Karpas-422 (cell line): ENCODE data around the gene MAP4. TPM values are rescaled to one million over a fixed set of nuclear protein-coding genes. Genes with fewer than 3 reads are reported as not detected.

ENCODE experiments used
- DNase-seq: peaks from one replicate; pipeline ENCODE4 v3.0.0-alpha.2; 2015
- H2AFZ ChIP-seq: fragments of 200-600 bp; sonication (generic); 2 replicates; pipeline ENCODE4 v1.6.1; 2014; ENCODE audit warnings: antibody characterized with exemption, low read length, mixed read lengths
- H3K27ac ChIP-seq: fragments of 200-600 bp; sonication (generic); 2 replicates; pipeline ENCODE4 v1.5.1; 2014; ENCODE audit warnings: mild to moderate bottlenecking, low read length, moderate library complexity
- H3K27me3 ChIP-seq: fragments of 200-600 bp; sonication (generic); 2 replicates; pipeline ENCODE4 v1.6.1; 2014; ENCODE audit warnings: low read length, mixed read lengths
- H3K36me3 ChIP-seq: fragments of 200-600 bp; sonication (generic); 2 replicates; pipeline ENCODE4 v1.6.1; 2014; ENCODE audit warnings: low read length, mixed read lengths; ENCODE audit not compliant: insufficient read depth
- H3K4me1 ChIP-seq: fragments of 200-600 bp; sonication (generic); 2 replicates; pipeline ENCODE4 v1.6.1; 2014; ENCODE audit warnings: mild to moderate bottlenecking, low read length, mixed read lengths
- H3K4me2 ChIP-seq: fragments of 200-600 bp; sonication (generic); 2 replicates; pipeline ENCODE4 v1.6.1; 2014; ENCODE audit warnings: low read length, low read depth, mild to moderate bottlenecking; ENCODE audit not compliant: poor library complexity, severe bottlenecking
- H3K4me3 ChIP-seq: fragments of 200-600 bp; sonication (generic); 2 replicates; pipeline ENCODE4 v1.5.1; 2014; ENCODE audit warnings: mild to moderate bottlenecking, antibody characterized with exemption, low read length, mixed read lengths
- H3K79me2 ChIP-seq: fragments of 200-600 bp; sonication (generic); 2 replicates; pipeline ENCODE4 v1.6.1; 2014; ENCODE audit warnings: mild to moderate bottlenecking, low read length, mixed read lengths
- H3K9ac ChIP-seq: fragments of 200-600 bp; sonication (generic); 2 replicates; pipeline ENCODE4 v1.6.0; 2014; ENCODE audit warnings: low read length
- H3K9me2 ChIP-seq: fragments of 200-600 bp; sonication (generic), shearing (Covaris generic); replicated peaks from 2 replicates; pipeline ENCODE4 v1.6.0; 2014; ENCODE audit warnings: mild to moderate bottlenecking, low read length, moderate library complexity; ENCODE audit not compliant: insufficient read depth
- H3K9me3 ChIP-seq: fragments of 300-700, 200-600 bp; sonication (generic); 2 replicates; pipeline ENCODE4 v1.6.1; 2014; ENCODE audit warnings: low read length, mixed read lengths
- H4K20me1 ChIP-seq: fragments of 200-600 bp; sonication (generic); 2 replicates; pipeline ENCODE4 v1.6.1; 2014; ENCODE audit warnings: mild to moderate bottlenecking, antibody characterized with exemption, low read length, low read depth; ENCODE audit not compliant: insufficient read depth
- total RNA-seq: library from RNA; depleted of rRNA; stranded (reverse); fragments of >200 nt; shearing (Covaris generic); gene quantifications from 2 replicates; pipeline ENCODE4 v1.2.3, GENCODE V29; 2014; ENCODE audit warnings: low replicate concordance

MAP4 gene
- total RNA-seq, 1 experiment from 2014 or later = 45.6 TPM

DNA sequence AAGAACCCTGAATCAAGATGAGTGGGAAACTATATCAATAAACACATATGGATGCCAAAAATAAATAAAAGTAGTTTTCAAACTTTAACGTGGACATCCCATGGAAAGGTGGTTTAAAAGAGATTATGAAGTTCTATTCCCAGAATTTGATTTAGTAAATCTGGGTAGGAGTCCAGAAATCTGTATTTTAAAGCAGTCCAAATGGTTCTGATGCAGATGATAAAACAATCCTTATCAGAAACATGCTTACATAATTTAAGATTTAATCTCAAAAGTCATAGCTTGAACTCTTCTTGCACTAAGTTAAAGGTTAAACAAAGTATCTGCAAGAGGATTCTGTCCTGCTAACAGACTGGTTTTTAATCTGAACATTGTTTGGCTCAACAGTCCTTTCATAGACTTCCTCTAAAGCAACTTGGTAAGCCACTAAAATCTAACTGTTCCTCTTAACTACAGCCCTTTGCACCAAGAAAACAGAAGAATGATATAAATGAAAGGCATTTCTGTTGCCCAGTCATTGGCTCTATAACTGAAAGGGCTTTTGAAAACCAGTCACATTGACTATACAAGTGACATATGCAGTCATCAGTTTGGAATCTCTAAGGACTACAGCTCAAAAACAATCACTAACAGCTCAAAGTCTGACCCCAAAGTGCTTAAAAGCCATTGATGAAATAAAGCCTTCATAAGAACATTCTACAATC, 23.4 kb upstream of the MAP4 start:
- Histone ChIP-seq H3K36me3 (no peaks in the 10 kb centered on the region), H4K20me1 (no peaks in the 10 kb centered on the region), H3K4me2 (no peak overlapping the region), H3K4me1 (no peaks in the 10 kb centered on the region), H3K4me3 (no peak overlapping the region), H3K9me3 (no peaks in the 10 kb centered on the region), H3K27me3 (no peaks in the 10 kb centered on the region), H3K27ac (no peak overlapping the region), H3K9ac (no peak overlapping the region), H2AFZ (no peak overlapping the region), H3K9me2 (no peaks in the 10 kb centered on the region), H3K79me2 (peaks cover 86% of the 10 kb centered on the region)
- DNase-seq = no peak

GRCh38 chr3:48038971-48039481, 22.8 kb upstream of the MAP4 start:
- Histone ChIP-seq H2AFZ (no peak overlapping the region), H3K27ac (no peak overlapping the region), H3K79me2 (peaks cover 92% of the 10 kb centered on the region), H3K9me3 (no peaks in the 10 kb centered on the region), H3K36me3 (no peaks in the 10 kb centered on the region), H3K4me1 (no peaks in the 10 kb centered on the region), H3K27me3 (no peaks in the 10 kb centered on the region), H3K9me2 (no peaks in the 10 kb centered on the region), H3K9ac (no peak overlapping the region), H3K4me3 (no peak overlapping the region), H3K4me2 (no peak overlapping the region), H4K20me1 (no peaks in the 10 kb centered on the region)
- no peak for DNase-seq

GRCh38 chr3:48034000-48034516, 17.8 kb upstream of the MAP4 start:
- Histone ChIP-seq H3K9ac (no peak overlapping the region), H3K79me2 (peaks cover 96% of the 10 kb centered on the region), H2AFZ (no peak overlapping the region), H3K27me3 (no peaks in the 10 kb centered on the region), H3K4me3 (no peak overlapping the region), H3K36me3 (no peaks in the 10 kb centered on the region), H3K9me3 (no peaks in the 10 kb centered on the region), H3K4me1 (no peaks in the 10 kb centered on the region), H3K27ac (no peak overlapping the region), H4K20me1 (no peaks in the 10 kb centered on the region), H3K4me2 (no peak overlapping the region), H3K9me2 (no peaks in the 10 kb centered on the region)
- no peak for DNase-seq

DNA sequence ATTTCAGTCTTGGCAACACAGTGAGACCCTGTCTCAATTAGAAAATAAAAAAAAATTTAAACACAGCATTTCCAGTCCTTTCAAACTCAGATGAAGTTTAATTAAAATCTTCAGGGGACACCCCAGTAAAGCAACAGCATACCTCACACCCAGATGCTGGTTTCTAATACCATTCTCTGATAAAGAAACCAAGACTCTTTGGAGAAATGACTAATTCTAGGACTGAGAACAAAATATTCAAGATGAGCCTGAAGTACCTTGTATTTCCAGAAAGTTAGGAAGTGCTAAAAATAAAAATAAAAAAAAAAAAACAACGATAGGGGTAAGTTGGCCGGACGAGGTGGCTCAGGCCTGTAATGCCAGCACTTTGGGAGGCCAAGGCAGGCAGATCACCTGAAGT, 14.0 kb upstream of the MAP4 start:
- Histone ChIP-seq H3K27ac (no peak overlapping the region), H2AFZ (no peak overlapping the region), H3K79me2 (peaks cover 94% of the 10 kb centered on the region), H4K20me1 (no peaks in the 10 kb centered on the region), H3K36me3 (no peaks in the 10 kb centered on the region), H3K4me1 (0 out of 2 replicates have a peak, but pooled peaks cover 3% of the 10 kb centered on the region), H3K9ac (no peak overlapping the region), H3K9me2 (no peaks in the 10 kb centered on the region), H3K4me3 (no peak overlapping the region), H3K27me3 (no peaks in the 10 kb centered on the region), H3K4me2 (no peak overlapping the region), H3K9me3 (no peaks in the 10 kb centered on the region)
- no peak for DNase-seq

DNA sequence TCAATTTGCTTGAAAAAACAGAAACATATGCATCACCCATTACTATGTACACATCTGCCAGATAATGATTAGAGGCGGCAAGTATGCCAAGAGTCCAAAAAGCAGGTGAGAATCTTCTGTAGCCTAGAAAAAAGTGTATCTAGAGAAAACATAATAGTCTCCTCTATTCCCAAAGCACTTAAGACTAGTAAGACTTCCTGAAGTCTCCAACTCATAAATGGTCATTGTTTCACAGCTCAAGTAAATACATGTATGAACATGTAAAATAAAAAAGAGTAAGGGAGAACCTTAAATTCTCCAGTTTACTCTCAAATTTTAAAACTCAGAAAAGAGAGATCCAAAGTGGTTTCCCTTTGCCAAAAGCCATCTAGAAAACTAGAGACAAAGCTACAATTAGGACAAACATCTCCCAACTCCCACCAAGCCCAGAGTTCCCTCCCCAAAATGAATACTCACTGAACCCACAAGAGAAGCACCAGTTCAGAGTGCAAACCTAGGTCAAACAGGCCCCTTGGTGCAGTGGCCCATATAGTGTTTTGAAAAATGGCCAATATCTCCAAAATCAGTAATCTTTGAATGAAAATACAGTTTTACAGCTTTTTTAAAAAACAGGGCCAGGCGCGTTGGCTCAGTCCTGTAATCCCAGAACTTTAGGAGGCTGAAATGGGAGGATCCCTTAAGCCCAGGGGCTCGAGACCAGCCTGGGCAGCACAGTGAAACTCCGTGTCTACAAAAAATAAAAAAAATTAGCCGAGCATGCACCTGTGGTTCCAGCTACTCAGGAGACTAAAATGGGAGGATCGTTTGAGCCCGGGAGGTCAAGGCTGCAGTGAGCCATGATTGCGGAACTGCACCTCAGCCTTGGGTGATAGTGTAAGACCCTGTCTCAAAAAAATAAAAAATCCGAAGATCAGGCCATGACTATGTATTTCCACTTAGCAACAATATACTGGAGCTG, 11.0 kb upstream of the MAP4 start:
- H3K4me2 ChIP-seq = no peak overlapping the region
- H3K27me3 ChIP-seq = no peaks in the 10 kb centered on the region
- DNase-seq = no peak
- no peaks in the 10 kb centered on the region for H3K9me2 ChIP-seq
- H3K9me3 ChIP-seq = no peaks in the 10 kb centered on the region
- H3K79me2 ChIP-seq = peaks cover 92% of the 10 kb centered on the region
- H3K27ac ChIP-seq = no peak overlapping the region
- no peak overlapping the region for H3K9ac ChIP-seq
- 0 out of 2 replicates have a peak, but pooled peaks cover 3% of the 10 kb centered on the region for H3K4me1 ChIP-seq
- H3K4me3 ChIP-seq = no peak overlapping the region
- H2AFZ ChIP-seq = no peak overlapping the region
- no peaks in the 10 kb centered on the region for H4K20me1 ChIP-seq
- no peaks in the 10 kb centered on the region for H3K36me3 ChIP-seq

- Histone ChIP-seq H3K4me3 (no peak overlapping the region), H3K9me3 (no peaks in the 10 kb centered on the region), H3K79me2 (peaks cover 92% of the 10 kb centered on the region), H3K9me2 (no peaks in the 10 kb centered on the region), H3K27me3 (no peaks in the 10 kb centered on the region), H3K4me2 (no peak overlapping the region), H4K20me1 (no peaks in the 10 kb centered on the region), H3K9ac (no peak overlapping the region), H3K27ac (no peak overlapping the region), H2AFZ (no peak overlapping the region), H3K4me1 (0 out of 2 replicates have a peak, but pooled peaks cover 3% of the 10 kb centered on the region), H3K36me3 (no peaks in the 10 kb centered on the region)
- DNase-seq = no peak
Measured at GRCh38 chr3:48026098-48026497, 9.9 kb upstream of the MAP4 start.

- H3K79me2 ChIP-seq = peaks cover 95% of the 10 kb centered on the region
- DNase-seq = no peak
Measured at GRCh38 chr3:48024401-48024800, 8.2 kb upstream of the MAP4 start.

DNA sequence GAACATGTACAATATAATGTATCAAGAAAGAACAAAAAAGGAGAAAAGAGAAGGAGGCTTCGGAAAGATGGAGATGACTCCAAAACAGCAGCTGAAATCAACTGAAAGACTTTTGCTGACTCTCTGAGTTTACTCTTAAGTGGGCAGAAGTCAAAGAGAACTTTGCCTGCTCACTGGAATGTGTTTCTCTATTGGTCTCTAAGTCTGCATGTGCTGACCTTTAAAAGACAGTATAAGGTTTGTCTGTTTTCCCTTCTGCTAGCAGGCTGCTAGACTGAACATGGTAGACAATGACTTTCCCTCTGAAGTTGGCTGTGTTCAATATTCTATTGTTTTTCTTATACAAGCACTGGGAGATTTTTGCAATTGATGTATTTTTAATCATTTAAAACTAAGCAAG, 7.2 kb upstream of the MAP4 start:
- Histone ChIP-seq H3K4me2 (no peak overlapping the region), H3K9me2 (no peaks in the 10 kb centered on the region), H4K20me1 (no peaks in the 10 kb centered on the region)

More at GRCh38 chr3:48024401-48024800, 8.2 kb upstream of the MAP4 start:
- H3K4me2 ChIP-seq = no peak overlapping the region
- H3K9ac ChIP-seq = no peak overlapping the region
- no peak overlapping the region for H3K4me3 ChIP-seq
- H3K9me2 ChIP-seq = no peaks in the 10 kb centered on the region
- H3K4me1 ChIP-seq = peaks cover 17% of the 10 kb centered on the region
- H3K27me3 ChIP-seq = no peaks in the 10 kb centered on the region
- H3K36me3 ChIP-seq = no peaks in the 10 kb centered on the region
- no peak overlapping the region for H2AFZ ChIP-seq
- H3K27ac ChIP-seq = no peak overlapping the region
- no peaks in the 10 kb centered on the region for H4K20me1 ChIP-seq
- H3K9me3 ChIP-seq = no peaks in the 10 kb centered on the region

More for the DNA sequence above, 7.2 kb upstream of the MAP4 start:
- peaks cover 17% of the 10 kb centered on the region for H3K4me1 ChIP-seq
- H3K9ac ChIP-seq = no peak overlapping the region
- no peak for DNase-seq
- no peak overlapping the region for H3K4me3 ChIP-seq
- H3K27ac ChIP-seq = no peak overlapping the region
- peaks cover 92% of the 10 kb centered on the region for H3K79me2 ChIP-seq
- no peaks in the 10 kb centered on the region for H3K9me3 ChIP-seq
- H2AFZ ChIP-seq = no peak overlapping the region
- H3K27me3 ChIP-seq = no peaks in the 10 kb centered on the region
- H3K36me3 ChIP-seq = no peaks in the 10 kb centered on the region
